ENCODE measurements around the gene COL4A4.

DNA sequence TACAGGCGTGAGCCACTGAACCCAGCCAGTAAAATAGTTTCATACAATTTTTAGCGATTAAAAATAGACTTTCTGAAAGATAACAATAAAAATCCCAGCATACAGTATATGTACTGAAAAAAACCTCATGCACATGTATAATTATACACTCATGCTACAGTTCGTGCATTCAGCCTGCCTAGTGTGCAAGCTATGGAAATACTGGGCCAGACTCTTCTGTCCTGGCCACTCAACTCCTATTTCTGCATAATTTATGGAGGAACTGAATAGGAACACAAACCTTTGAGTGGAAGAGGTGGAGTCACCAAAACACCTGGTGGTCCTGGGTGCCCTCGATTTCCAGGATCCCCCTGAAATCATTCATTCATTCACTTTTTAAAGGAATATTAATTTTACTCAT, 64.7 kb downstream of the COL4A4 start:
- no peak for TF ChIP-seq ZNF274 (IDR thresholded peaks at IDR 0.05; ENCODE audit: low read depth, low read length)
- no peak for TF ChIP-seq YY1 (IDR thresholded peaks at IDR 0.05; ENCODE audit: insufficient read depth, insufficient read length)
- TF ChIP-seq SUZ12 (IDR thresholded peaks at IDR 0.05; ENCODE audit: extremely low read depth, insufficient read depth, insufficient read length) = no peak

Data from NT2/D1 (cell line).